ENCODE measurements around the gene PRRT2. TPM values are rescaled to one million over a fixed set of nuclear protein-coding genes. Genes with fewer than 3 reads are reported as not detected.

The PRRT2 gene
- total RNA-seq, 1 experiment from 2014 or later = 9.7 TPM

- ATAC-seq (no peak), DNase-seq (ENCODE audit: low read depth, low spot score) (no peak)
- ChIA-PET CTCF (no interaction called here), POLR2A (interaction anchor here (0.6 kb wide), 1 partner anchor 54 kb away, joined by 11 read pairs; no protein-coding TSS in a partner anchor)
- Histone ChIP-seq H3K27me3 (ENCODE audit: control insufficient read depth, insufficient read depth, low read length) (no peaks in the 10 kb centered on the region), H3K9me3 (ENCODE audit: control insufficient read depth, insufficient read depth, low read depth, low read length) (no peaks in the 10 kb centered on the region), H3K36me3 (ENCODE audit: control insufficient read depth, insufficient read depth, low read length) (no peaks in the 10 kb centered on the region), H3K27ac (ENCODE audit: low read length) (no peak overlapping the region), H3K4me1 (ENCODE audit: control insufficient read depth, insufficient read depth, low read length) (no peaks in the 10 kb centered on the region), H3K4me3 (ENCODE audit: low read depth in 2 of 2, low read length in 2 of 2) (no peak overlapping the region)
- intact Hi-C loops (cut with micrococcal nuclease; ENCODE audit: unreplicated experiment) = no loop called here
- BruUV-seq (replicated peaks) = no TSS peak
- in situ Hi-C loops (cut with HindIII; ENCODE audit: low pct_unique_long_range_greater_than_20kb, low sequenced_read_pairs) = no loop called here
- TF ChIP-seq, protein P1, sequence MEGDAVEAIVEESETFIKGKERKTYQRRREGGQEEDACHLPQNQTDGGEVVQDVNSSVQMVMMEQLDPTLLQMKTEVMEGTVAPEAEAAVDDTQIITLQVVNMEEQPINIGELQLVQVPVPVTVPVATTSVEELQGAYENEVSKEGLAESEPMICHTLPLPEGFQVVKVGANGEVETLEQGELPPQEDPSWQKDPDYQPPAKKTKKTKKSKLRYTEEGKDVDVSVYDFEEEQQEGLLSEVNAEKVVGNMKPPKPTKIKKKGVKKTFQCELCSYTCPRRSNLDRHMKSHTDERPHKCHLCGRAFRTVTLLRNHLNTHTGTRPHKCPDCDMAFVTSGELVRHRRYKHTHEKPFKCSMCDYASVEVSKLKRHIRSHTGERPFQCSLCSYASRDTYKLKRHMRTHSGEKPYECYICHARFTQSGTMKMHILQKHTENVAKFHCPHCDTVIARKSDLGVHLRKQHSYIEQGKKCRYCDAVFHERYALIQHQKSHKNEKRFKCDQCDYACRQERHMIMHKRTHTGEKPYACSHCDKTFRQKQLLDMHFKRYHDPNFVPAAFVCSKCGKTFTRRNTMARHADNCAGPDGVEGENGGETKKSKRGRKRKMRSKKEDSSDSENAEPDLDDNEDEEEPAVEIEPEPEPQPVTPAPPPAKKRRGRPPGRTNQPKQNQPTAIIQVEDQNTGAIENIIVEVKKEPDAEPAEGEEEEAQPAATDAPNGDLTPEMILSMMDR (IDR thresholded peaks at IDR 0.05) = no peak
- no peak for TF ChIP-seq SIN3A (IDR thresholded peaks at IDR 0.05; ENCODE audit: borderline replicate concordance, insufficient read depth, low read depth, low read length)
Observed at GRCh38 chr16:29857133-29857760, 45.3 kb downstream of the PRRT2 start.

DNA sequence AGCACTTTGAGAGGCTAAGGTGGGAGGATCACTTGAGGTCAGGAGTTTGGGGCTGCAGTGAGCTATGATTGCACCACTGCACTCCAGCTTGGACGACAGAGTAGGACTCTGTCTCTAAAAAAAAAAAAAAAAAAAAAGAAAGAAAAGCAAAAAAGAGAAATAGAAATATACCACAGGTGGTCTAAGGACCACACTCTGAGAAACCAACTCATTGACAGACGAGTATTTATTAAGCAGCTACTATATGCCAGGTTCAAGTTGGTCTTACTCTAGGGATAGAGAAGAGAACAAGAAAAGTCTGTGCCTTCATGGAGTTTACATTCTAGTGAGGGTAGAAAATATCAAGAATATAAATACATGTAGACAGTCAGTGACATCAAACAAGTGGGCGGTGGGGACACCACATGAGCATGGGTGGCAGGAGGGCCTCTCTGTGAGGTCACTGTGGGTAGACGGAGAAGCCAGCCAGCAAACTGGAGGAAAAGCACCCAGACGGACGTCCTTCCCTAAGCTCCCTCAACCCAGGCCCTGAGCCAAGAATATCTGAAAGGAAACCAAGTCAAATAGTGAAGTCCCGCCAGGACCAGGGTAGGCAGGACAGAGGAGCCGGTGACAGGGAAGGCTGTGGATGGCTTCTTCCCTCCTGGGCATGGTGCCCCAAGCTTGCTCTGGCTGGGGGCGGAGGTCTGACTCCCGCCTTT lies 46.3 kb downstream of the PRRT2 start:
- BruUV-seq (replicated peaks) = TSS peak; percentile 70
- TF ChIP-seq POLR2AphosphoS5 (IDR thresholded peaks at IDR 0.05; ENCODE audit: low read depth, low read length) (no peak), TCF7L2 (IDR thresholded peaks at IDR 0.05; ENCODE audit: low read depth, low read length) (no peak), REST (IDR thresholded peaks at IDR 0.05; ENCODE audit: insufficient read depth in 1 of 2, low read depth in 2 of 2, low read length in 1 of 2) (no peak), SIN3A (IDR thresholded peaks at IDR 0.05; ENCODE audit: borderline replicate concordance, insufficient read depth, low read depth, low read length) (no peak)
- TF ChIP-seq, protein P1 (IDR thresholded peaks at IDR 0.05) = no peak
- POLR2A ChIA-PET = interaction anchor here (0.6 kb wide), 1 partner anchor 53 kb away, joined by 11 read pairs; no protein-coding TSS in a partner anchor
- intact Hi-C loops (cut with micrococcal nuclease; ENCODE audit: unreplicated experiment) (no loop called here), in situ Hi-C loops (cut with HindIII; ENCODE audit: low pct_unique_long_range_greater_than_20kb, low sequenced_read_pairs) (no loop called here)
- Histone ChIP-seq H3K27ac (ENCODE audit: low read length) (no peak overlapping the region), H3K27me3 (ENCODE audit: control insufficient read depth, insufficient read depth, low read length) (no peaks in the 10 kb centered on the region), H3K36me3 (ENCODE audit: control insufficient read depth, insufficient read depth, low read length) (no peaks in the 10 kb centered on the region), H3K4me3 (ENCODE audit: low read depth in 2 of 2, low read length in 2 of 2) (no peak overlapping the region), H3K9me3 (ENCODE audit: control insufficient read depth, insufficient read depth, low read depth, low read length) (no peaks in the 10 kb centered on the region), H3K4me1 (ENCODE audit: control insufficient read depth, insufficient read depth, low read length) (no peaks in the 10 kb centered on the region)
- DNase-seq (ENCODE audit: low read depth, low spot score) (no peak), ATAC-seq (no peak)
- CTCF ChIA-PET = no interaction called here

Data from Panc1 (cell line).